Measurements from ENCODE around the gene SPANXA2.

DNA sequence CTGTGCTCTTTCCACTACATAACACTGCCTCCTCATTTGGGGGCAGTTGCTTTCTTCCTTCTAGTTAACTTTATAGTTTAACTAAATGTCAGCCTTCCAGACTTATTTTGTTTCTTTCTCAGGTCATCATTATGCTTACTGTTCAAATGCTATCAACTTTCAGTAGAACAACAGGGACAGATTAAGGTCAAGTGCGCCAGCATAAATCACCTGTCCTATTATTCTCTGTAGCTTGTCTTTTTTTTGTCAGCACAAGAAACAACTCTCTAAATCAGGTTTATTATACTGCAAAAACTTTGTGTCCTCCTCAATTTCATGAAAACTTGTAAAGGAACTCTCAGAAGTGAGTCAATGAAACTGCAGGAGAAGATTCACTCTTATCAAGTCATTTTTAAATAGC, 19.6 kb downstream of the SPANXA2 start:
- TF ChIP-seq, protein P1, sequence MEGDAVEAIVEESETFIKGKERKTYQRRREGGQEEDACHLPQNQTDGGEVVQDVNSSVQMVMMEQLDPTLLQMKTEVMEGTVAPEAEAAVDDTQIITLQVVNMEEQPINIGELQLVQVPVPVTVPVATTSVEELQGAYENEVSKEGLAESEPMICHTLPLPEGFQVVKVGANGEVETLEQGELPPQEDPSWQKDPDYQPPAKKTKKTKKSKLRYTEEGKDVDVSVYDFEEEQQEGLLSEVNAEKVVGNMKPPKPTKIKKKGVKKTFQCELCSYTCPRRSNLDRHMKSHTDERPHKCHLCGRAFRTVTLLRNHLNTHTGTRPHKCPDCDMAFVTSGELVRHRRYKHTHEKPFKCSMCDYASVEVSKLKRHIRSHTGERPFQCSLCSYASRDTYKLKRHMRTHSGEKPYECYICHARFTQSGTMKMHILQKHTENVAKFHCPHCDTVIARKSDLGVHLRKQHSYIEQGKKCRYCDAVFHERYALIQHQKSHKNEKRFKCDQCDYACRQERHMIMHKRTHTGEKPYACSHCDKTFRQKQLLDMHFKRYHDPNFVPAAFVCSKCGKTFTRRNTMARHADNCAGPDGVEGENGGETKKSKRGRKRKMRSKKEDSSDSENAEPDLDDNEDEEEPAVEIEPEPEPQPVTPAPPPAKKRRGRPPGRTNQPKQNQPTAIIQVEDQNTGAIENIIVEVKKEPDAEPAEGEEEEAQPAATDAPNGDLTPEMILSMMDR (IDR thresholded peaks at IDR 0.05): no peak
- TF ChIP-seq POLR2A (IDR thresholded peaks at IDR 0.05): no peak

Data from right lobe of liver (tissue), 4 donors.